Measurements from ENCODE around the gene TMEM100.

DNA sequence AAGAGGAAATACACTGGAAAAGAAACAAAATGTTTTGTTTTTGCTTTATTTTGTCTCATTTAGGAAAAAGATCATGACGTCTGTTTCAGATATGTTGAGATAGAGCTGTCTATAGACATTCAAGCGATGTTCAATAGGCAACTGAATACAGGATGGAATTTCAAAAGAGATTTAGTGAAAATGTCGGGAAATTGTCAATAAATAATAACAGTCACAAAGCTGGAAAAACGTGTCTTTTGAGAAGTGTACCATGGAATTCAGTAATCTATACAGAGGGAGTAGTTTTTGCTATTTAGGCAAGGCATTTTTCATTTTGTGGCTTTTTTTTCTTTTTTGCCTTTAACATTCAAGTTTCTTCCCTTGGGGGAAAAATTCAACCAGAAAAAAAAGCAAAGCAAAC lies 33.0 kb downstream of the TMEM100 start:
- TF ChIP-seq, protein P1, sequence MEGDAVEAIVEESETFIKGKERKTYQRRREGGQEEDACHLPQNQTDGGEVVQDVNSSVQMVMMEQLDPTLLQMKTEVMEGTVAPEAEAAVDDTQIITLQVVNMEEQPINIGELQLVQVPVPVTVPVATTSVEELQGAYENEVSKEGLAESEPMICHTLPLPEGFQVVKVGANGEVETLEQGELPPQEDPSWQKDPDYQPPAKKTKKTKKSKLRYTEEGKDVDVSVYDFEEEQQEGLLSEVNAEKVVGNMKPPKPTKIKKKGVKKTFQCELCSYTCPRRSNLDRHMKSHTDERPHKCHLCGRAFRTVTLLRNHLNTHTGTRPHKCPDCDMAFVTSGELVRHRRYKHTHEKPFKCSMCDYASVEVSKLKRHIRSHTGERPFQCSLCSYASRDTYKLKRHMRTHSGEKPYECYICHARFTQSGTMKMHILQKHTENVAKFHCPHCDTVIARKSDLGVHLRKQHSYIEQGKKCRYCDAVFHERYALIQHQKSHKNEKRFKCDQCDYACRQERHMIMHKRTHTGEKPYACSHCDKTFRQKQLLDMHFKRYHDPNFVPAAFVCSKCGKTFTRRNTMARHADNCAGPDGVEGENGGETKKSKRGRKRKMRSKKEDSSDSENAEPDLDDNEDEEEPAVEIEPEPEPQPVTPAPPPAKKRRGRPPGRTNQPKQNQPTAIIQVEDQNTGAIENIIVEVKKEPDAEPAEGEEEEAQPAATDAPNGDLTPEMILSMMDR (conservative IDR thresholded peaks at IDR 0.05 in 1 of 2, IDR thresholded peaks at IDR 0.05 in 1 of 2; ENCODE audit: low read depth in 1 of 2, low read length in 2 of 2): no peak
- TF ChIP-seq EZH2 (IDR thresholded peaks at IDR 0.05; ENCODE audit: low read length, missing control alignments): no peak
